Measurements from ENCODE around the gene KMT5C. TPM values are rescaled to one million over a fixed set of nuclear protein-coding genes. Genes with fewer than 3 reads are reported as not detected.

KMT5C gene
- total and polyA plus RNA-seq, 3 experiments from 2014 or later, result 1.6 to 15.0 (median 14.6) TPM

DNA sequence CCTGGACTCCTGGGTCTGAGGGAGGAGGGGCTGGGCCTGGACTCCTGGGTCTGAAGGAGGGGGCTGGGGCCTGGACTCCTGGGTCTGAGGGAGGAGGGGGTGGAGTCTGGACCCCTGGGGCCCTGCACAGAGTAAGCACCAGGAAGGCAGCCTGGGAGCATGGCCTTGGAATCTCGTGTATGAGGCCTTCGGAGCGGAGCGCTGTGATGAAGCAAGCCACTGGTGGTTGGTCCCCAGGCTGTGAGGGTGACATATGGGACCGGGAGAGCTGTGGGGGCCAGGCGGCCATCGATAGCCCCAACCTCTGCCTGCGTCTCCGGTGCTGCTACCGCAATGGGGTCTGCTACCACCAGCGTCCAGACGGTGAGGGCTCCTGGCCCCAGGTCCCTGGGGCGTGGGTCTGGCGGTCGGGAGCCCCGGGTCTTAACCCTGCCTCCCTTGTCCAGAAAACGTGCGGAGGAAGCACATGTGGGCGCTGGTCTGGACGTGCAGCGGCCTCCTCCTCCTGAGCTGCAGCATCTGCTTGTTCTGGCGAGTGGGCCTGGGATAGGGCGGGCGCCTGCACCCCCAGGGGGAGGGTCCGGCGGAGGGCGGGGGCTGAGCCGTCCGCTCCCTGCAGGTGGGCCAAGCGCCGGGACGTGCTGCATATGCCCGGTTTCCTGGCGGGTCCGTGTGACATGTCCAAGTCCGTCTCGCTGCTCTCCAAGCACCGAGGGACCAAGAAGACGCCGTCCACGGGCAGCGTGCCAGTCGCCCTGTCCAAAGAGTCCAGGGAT is 37.9 kb downstream of the KMT5C start:
- no peak for DNase-seq
- H3K36me3 ChIP-seq (ENCODE audit: insufficient read depth, low read length), result no peaks in the 10 kb centered on the region
- H3K27ac ChIP-seq (ENCODE audit: low read depth, low read length), result no peak overlapping the region
- H3K9me3 Mint-ChIP-seq, result no peaks in the 10 kb centered on the region
- no peaks in the 10 kb centered on the region for H3K4me1 ChIP-seq (ENCODE audit: insufficient read depth, low read length)
- H3K4me3 Mint-ChIP-seq, result no peak overlapping the region
- H3K4me1 Mint-ChIP-seq, result peaks cover 14 to 18% (median 17%) of the 10 kb centered on the region in 3 donors
- ChIA-PET POLR2A (no interaction called here), CTCF (no interaction called here)
- peaks cover 0 to 2% (median 0%) of the 10 kb centered on the region in 3 donors for H3K36me3 Mint-ChIP-seq
- peaks cover 11% of the 10 kb centered on the region for H3K27me3 ChIP-seq (ENCODE audit: insufficient read depth, low read length, poor library complexity, severe bottlenecking)
- H3K27me3 Mint-ChIP-seq, result peaks cover 7 to 11% of the 10 kb centered on the region in 2 donors
- H3K4me3 ChIP-seq (ENCODE audit: low read length), result no peak overlapping the region
- no peak overlapping the region for H3K27ac Mint-ChIP-seq
- no peaks in the 10 kb centered on the region for H3K9me3 ChIP-seq (ENCODE audit: low read length)

DNA sequence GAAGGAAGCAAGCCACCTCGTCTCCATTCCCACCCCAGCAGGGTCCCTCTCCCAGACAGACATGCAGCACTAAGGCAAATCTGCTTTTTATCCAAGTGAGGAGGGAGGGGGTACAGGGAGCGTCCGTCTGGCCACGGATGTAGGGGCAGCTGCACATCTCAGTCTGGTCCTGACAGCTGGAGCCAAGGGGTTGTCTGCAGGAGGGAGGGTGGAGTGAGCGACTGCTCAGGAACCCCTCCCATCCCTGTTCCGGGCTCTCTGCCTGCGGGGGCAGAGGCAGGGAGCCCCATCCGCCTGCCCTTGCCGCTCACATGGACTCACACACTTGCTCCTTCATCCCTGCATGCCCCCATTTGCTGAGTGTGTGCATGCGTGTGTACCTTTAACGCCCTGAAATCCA is 39.5 kb downstream of the KMT5C start:
- peaks cover 0 to 6% of the 10 kb centered on the region in 2 donors for H3K27me3 Mint-ChIP-seq
- H3K27ac ChIP-seq (ENCODE audit: low read depth, low read length), result no peak overlapping the region
- H3K36me3 ChIP-seq (ENCODE audit: insufficient read depth, low read length), result no peaks in the 10 kb centered on the region
- H3K27ac Mint-ChIP-seq, result no peak overlapping the region
- H3K4me3 ChIP-seq (ENCODE audit: low read length), result no peak overlapping the region
- DNase-seq, result no peak
- H3K9me3 Mint-ChIP-seq, result no peaks in the 10 kb centered on the region
- no peaks in the 10 kb centered on the region for H3K9me3 ChIP-seq (ENCODE audit: low read length)
- peaks cover 6% of the 10 kb centered on the region for H3K27me3 ChIP-seq (ENCODE audit: insufficient read depth, low read length, poor library complexity, severe bottlenecking)
- ChIA-PET CTCF (no interaction called here), POLR2A (no interaction called here)
- H3K4me1 ChIP-seq (ENCODE audit: insufficient read depth, low read length), result peaks cover 8% of the 10 kb centered on the region
- H3K4me3 Mint-ChIP-seq, result peak overlapping the region in 1 of 7 donors; percentile 74
- H3K36me3 Mint-ChIP-seq, result peaks cover 0 to 2% (median 0%) of the 10 kb centered on the region in 3 donors
- peaks cover 13 to 22% (median 19%) of the 10 kb centered on the region in 3 donors for H3K4me1 Mint-ChIP-seq

DNA sequence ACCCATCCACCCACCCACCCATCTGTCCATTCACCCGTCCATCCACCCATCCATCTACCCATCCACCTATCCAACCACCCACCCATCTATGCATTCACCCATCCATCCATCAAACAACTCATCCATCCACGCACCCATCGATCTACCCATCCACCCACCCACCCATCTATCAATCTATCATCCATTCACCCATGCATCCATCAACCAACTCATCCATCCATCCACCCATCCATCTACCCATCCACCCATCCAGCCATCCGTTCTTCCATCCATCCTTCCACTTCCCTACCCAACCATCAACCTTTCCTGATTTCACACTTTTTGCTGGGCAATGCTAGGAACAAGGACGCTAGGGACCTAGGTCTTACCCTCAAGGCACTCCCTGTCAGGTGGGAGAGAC is 42.3 kb downstream of the KMT5C start:
- Histone ChIP-seq H3K36me3 (ENCODE audit: insufficient read depth, low read length) (peaks cover 7% of the 10 kb centered on the region), H3K4me1 (ENCODE audit: insufficient read depth, low read length) (peaks cover 25% of the 10 kb centered on the region), H3K9me3 (ENCODE audit: low read length) (no peaks in the 10 kb centered on the region), H3K27ac (ENCODE audit: low read depth, low read length) (no peak overlapping the region), H3K4me3 (ENCODE audit: low read length) (no peak overlapping the region), H3K27me3 (ENCODE audit: insufficient read depth, low read length, poor library complexity, severe bottlenecking) (no peaks in the 10 kb centered on the region)
- H3K4me3 Mint-ChIP-seq, result peak overlapping the region; percentile 38 to 87 (median 77)
- H3K9me3 Mint-ChIP-seq, result no peaks in the 10 kb centered on the region
- CTCF ChIA-PET, result interaction anchor here (2.3 kb wide), 1 partner anchor 241 kb away, joined by 12 read pairs; no protein-coding TSS in a partner anchor
- peak overlapping the region in 4 of 8 donors; percentile 15 to 72 (median 48) for H3K27ac Mint-ChIP-seq
- peaks cover 0 to 10% of the 10 kb centered on the region in 2 donors for H3K27me3 Mint-ChIP-seq
- peaks cover 3 to 17% (median 7%) of the 10 kb centered on the region in 3 donors for H3K36me3 Mint-ChIP-seq
- H3K4me1 Mint-ChIP-seq, result peaks cover 31 to 45% (median 39%) of the 10 kb centered on the region in 3 donors
- POLR2A ChIA-PET, result interaction anchor here (1.1 kb wide), 1 partner anchor 43 kb away, joined by 3 read pairs; no protein-coding TSS in a partner anchor
- DNase-seq, result no peak

DNA sequence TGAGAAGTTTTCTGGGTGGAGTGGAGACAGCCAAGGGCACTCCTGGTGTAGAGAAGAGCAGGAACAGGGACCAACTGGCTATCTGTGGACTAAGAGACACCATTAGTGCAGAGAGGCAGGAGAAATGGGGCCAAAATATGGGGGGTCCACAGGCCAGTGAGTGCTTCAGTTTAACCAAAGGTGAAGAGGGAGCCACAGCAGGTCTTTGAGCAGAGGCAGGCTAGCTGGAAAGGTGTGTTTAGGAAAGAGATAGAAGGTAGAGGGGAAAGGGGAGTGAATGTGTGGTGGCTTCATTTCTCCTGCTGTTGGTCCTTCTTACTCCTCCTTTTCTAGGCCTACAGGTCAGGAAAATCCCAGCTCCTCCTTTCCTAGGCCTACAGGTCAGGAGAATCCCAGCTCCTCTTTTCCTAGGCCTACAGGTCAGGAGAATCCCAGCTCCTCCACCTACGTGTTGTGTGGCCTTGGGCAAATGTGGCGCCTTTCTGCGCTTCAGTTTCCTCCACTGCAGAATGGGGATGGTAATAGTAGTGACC is 42.9 kb downstream of the KMT5C start:
- no peaks in the 10 kb centered on the region for H3K9me3 Mint-ChIP-seq
- H3K4me1 ChIP-seq (ENCODE audit: insufficient read depth, low read length), result peaks cover 31% of the 10 kb centered on the region
- peaks cover 37 to 51% (median 45%) of the 10 kb centered on the region in 3 donors for H3K4me1 Mint-ChIP-seq
- CTCF ChIA-PET, result interaction anchor here (1.9 to 3.1 kb wide), 3 partner anchors 81 to 241 kb away, joined by 5 to 22 read pairs (median 12); no protein-coding TSS in a partner anchor
- peak overlapping the region; percentile 41 to 91 (median 80) for H3K27ac Mint-ChIP-seq
- no peaks in the 10 kb centered on the region for H3K27me3 ChIP-seq (ENCODE audit: insufficient read depth, low read length, poor library complexity, severe bottlenecking)
- no peak for DNase-seq
- H3K4me3 ChIP-seq (ENCODE audit: low read length), result peak overlapping the region; percentile 54
- H3K27ac ChIP-seq (ENCODE audit: low read depth, low read length), result peak overlapping the region; percentile 70
- POLR2A ChIA-PET, result interaction anchor here (1.1 to 1.4 kb wide), 2 partner anchors 44 to 81 kb away, joined by 3 to 5 read pairs; no protein-coding TSS in a partner anchor
- peaks cover 12% of the 10 kb centered on the region for H3K36me3 ChIP-seq (ENCODE audit: insufficient read depth, low read length)
- peak overlapping the region; percentile 82 to 92 (median 85) for H3K4me3 Mint-ChIP-seq
- no peaks in the 10 kb centered on the region for H3K9me3 ChIP-seq (ENCODE audit: low read length)
- peaks cover 0 to 10% of the 10 kb centered on the region in 2 donors for H3K27me3 Mint-ChIP-seq
- H3K36me3 Mint-ChIP-seq, result peaks cover 3 to 22% (median 7%) of the 10 kb centered on the region in 3 donors

DNA sequence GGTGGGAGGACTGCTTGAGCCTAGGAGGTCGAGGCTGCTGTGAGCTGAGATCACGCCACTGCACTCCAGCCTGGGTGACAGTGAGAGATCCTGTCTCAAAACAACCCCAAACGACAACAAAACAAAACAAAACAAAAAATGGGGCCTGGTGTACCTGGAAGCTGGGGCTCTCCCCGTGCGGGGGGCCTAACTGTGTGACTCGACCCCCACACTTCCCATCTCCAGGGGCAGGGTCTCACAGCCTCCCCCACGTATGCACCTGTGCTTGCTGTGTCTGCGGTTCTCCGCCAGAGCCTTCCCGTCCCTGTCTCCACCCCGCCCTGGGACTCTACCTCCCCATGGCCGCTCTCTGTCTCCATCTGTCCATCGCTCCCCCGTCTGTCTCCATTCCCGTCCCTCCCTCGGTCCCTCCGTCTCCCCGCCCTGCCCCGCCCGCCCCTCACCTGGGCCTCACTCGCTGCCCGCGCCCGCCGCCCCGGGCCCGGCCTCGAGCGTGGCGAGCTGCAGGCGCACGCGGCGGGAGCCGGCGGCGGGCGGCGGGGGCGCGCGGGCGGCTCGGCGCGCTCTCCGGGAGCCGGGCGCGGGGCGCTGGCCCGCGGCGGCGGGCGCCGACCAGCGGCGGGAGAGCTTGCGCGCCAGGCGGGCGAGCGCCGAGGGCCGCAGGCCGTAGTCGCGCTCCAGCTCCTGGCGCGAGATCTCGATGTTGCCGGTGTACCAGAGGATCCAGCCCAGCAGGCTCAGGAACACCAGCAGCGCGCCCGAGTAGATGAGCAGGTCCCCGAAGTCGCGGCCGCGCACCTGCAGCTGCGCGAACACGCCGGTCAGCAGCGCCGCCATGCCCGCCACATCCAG is 43.8 kb downstream of the KMT5C start:
- H3K27me3 ChIP-seq (ENCODE audit: insufficient read depth, low read length, poor library complexity, severe bottlenecking), result no peaks in the 10 kb centered on the region
- CTCF ChIA-PET, result interaction anchor here (0.6 to 3.1 kb wide), 13 partner anchors 11 to 295 kb away, joined by 3 to 22 read pairs (median 5); partner anchors contain the start of genes KMT5C and PPP6R1
- Mint-ChIP-seq H3K4me3 (peak overlapping the region; percentile 82 to 92 (median 85)), H3K27me3 (peaks cover 0 to 9% of the 10 kb centered on the region in 2 donors), H3K36me3 (peaks cover 3 to 32% (median 7%) of the 10 kb centered on the region in 3 donors), H3K27ac (peak overlapping the region; percentile 41 to 91 (median 86)), H3K4me1 (peaks cover 46 to 60% (median 51%) of the 10 kb centered on the region in 3 donors), H3K9me3 (no peaks in the 10 kb centered on the region)
- peaks cover 22% of the 10 kb centered on the region for H3K36me3 ChIP-seq (ENCODE audit: insufficient read depth, low read length)
- no peaks in the 10 kb centered on the region for H3K9me3 ChIP-seq (ENCODE audit: low read length)
- H3K27ac ChIP-seq (ENCODE audit: low read depth, low read length), result peak overlapping the region; percentile 99
- POLR2A ChIA-PET, result interaction anchor here (0.5 to 2.3 kb wide), 11 partner anchors 8 to 251 kb away, joined by 3 to 20 read pairs (median 4); partner anchors contain the start of genes HSPBP1, KMT5C, PPP6R1 and UBE2S
- peak in 3 of 5 donors; percentile 39 to 61 (median 48) for DNase-seq
- peak overlapping the region; percentile 54 for H3K4me3 ChIP-seq (ENCODE audit: low read length)
- peaks cover 40% of the 10 kb centered on the region for H3K4me1 ChIP-seq (ENCODE audit: insufficient read depth, low read length)

DNA sequence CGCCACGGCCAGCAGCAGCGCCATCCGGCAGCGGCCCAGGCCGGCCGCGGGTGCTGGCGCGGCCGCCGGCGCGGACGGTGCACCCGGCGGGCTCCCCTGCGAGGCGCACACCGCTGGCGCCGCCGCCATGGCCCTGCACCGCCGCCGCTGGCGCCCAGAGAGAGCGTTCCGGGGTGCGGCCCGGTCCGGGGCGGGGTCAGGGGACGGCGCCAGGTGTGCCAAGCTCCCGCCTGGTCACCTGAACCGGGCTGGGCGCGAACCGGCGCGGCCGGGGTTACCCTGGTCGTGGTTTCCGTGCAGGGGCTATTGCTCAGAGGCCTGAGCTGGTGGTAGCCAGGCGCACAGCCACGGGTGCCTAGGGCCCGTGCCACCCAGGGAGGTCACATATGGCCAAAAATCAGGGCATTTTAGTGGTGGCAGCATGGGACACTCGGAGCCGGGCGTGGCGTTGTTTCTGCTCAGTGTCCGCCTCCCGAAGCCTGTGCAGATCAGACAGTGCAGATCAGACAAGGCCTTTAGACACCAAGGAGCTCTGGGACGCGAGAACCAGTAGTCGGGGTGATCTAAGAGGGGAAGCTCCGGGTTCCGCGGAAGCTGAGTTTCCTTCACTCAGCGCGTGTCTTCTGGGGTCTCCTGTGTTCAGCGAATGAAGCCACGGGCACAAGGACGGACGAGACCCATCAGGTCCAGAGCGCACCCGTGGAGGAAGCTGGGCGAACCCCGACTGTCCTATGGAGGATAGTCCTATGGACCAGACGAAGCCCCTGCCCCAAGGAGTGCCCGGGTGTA is 44.6 kb downstream of the KMT5C start, which contains the start of gene TMEM238:
TMEM238 (minus strand) TSS at position 162 of the 789 bp plus-strand sequence; CDS start at position 129, 33 bp downstream.
- Mint-ChIP-seq H3K27ac (peak within 1 kb of the TSS; percentile 97 to 100 (median 99)), H3K27me3 (peaks cover 0 to 10% of the 10 kb centered on the region in 2 donors), H3K4me3 (peak within 1 kb of the TSS; percentile 97 to 100 (median 99)), H3K36me3 (peaks cover 3 to 40% (median 7%) of the 10 kb centered on the region in 3 donors), H3K4me1 (peaks cover 52 to 67% (median 56%) of the 10 kb centered on the region in 3 donors), H3K9me3 (no peaks in the 10 kb centered on the region)
- H3K4me3 ChIP-seq (ENCODE audit: low read length), result peak within 1 kb of the TSS; percentile 99
- peak within 1 kb of the TSS; percentile 99 for H3K27ac ChIP-seq (ENCODE audit: low read depth, low read length)
- no peaks in the 10 kb centered on the region for H3K27me3 ChIP-seq (ENCODE audit: insufficient read depth, low read length, poor library complexity, severe bottlenecking)
- POLR2A ChIA-PET, result interaction anchor here (0.5 to 2.3 kb wide), 15 partner anchors 9 to 342 kb away, joined by 3 to 20 read pairs (median 4); partner anchors contain the start of genes HSPBP1, KMT5C, PPP6R1 and UBE2S
- peaks cover 28% of the 10 kb centered on the region for H3K36me3 ChIP-seq (ENCODE audit: insufficient read depth, low read length)
- peaks cover 48% of the 10 kb centered on the region for H3K4me1 ChIP-seq (ENCODE audit: insufficient read depth, low read length)
- peak in 3 of 5 donors; percentile 26 to 46 (median 41) for DNase-seq
- H3K9me3 ChIP-seq (ENCODE audit: low read length), result no peaks in the 10 kb centered on the region
- CTCF ChIA-PET, result interaction anchor here (0.6 to 3.1 kb wide), 14 partner anchors 10 to 296 kb away, joined by 3 to 22 read pairs (median 4); partner anchors contain the start of genes KMT5C and PPP6R1
